Esophagus squamous epithelium (tissue), 4 donors: ENCODE measurements around the gene RABAC1.

Experiments used
- CTCF ChIP-seq, 6 experiments: fragments of 450-650 bp in 4 of 6; fragments of 200-600 bp in 2 of 6; sonication (generic) in 2 of 6; IDR thresholded peaks; one replicate each; pipeline ENCODE4 v1.5.1; 2016 to 2019; ENCODE audit warnings: antibody characterized with exemption in 6 of 6, mild to moderate bottlenecking in 4 of 6, moderate library complexity in 4 of 6
- POLR2A ChIP-seq, 4 donors: fragments of 450-650 bp; IDR thresholded peaks; one replicate each; pipeline ENCODE4 v1.6.1; 2017; ENCODE audit warnings: antibody characterized with exemption in 4 of 4, mild to moderate bottlenecking in 4 of 4, moderate library complexity in 3 of 4

- TF ChIP-seq CTCF (IDR thresholded peaks at IDR 0.05) (no peak), POLR2A (IDR thresholded peaks at IDR 0.05) (no peak)
Observed at GRCh38 chr19:41932720-41933332, 26.3 kb downstream of the RABAC1 start.
